Measurements from ENCODE around the gene CXCL12.

The CXCL12 gene

GRCh38 chr10:44358080-44358771 lies 26.7 kb downstream of the CXCL12 start:
- no peaks in the 10 kb centered on the region for H3K36me3 ChIP-seq (ENCODE audit: insufficient read depth)
- H3K9ac ChIP-seq = no peak overlapping the region
- H3K79me2 ChIP-seq (ENCODE audit: insufficient read depth, low read depth) = no peaks in the 10 kb centered on the region
- no peaks in the 10 kb centered on the region for H3K27me3 ChIP-seq (ENCODE audit: insufficient read depth, low read depth)
- no peak overlapping the region for H3K4me3 ChIP-seq (IDR thresholded peaks at IDR 0.05; ENCODE audit: insufficient read depth, low read depth, low read length)
- H3K4me1 ChIP-seq (ENCODE audit: low read depth, poor library complexity, severe bottlenecking) = no peaks in the 10 kb centered on the region
- H3K4me2 ChIP-seq = no peak overlapping the region
- H2AFZ ChIP-seq (ENCODE audit: low read depth) = no peak overlapping the region
- no peak for TF ChIP-seq CTCF (conservative IDR thresholded peaks at IDR 0.05; ENCODE audit: low read depth, low read length)
- H4K20me1 ChIP-seq (ENCODE audit: insufficient read depth) = no peaks in the 10 kb centered on the region
- H3K27ac ChIP-seq = no peak overlapping the region

- no peak for TF ChIP-seq CTCF (conservative IDR thresholded peaks at IDR 0.05; ENCODE audit: low read depth, low read length)
- Histone ChIP-seq H2AFZ (ENCODE audit: low read depth) (no peak overlapping the region), H3K27me3 (ENCODE audit: insufficient read depth, low read depth) (no peaks in the 10 kb centered on the region)
Observed at GRCh38 chr10:44357023-44357540, 27.8 kb downstream of the CXCL12 start.

GRCh38 chr10:44356139-44357022 lies 28.5 kb downstream of the CXCL12 start:
- H4K20me1 ChIP-seq (ENCODE audit: insufficient read depth) = no peaks in the 10 kb centered on the region
- no peak overlapping the region for H3K4me3 ChIP-seq (IDR thresholded peaks at IDR 0.05; ENCODE audit: insufficient read depth, low read depth, low read length)
- no peak for TF ChIP-seq CTCF (conservative IDR thresholded peaks at IDR 0.05; ENCODE audit: low read depth, low read length)
- H3K36me3 ChIP-seq (ENCODE audit: insufficient read depth) = no peaks in the 10 kb centered on the region
- H3K27me3 ChIP-seq (ENCODE audit: insufficient read depth, low read depth) = no peaks in the 10 kb centered on the region
- no peak overlapping the region for H2AFZ ChIP-seq (ENCODE audit: low read depth)
- no peaks in the 10 kb centered on the region for H3K79me2 ChIP-seq (ENCODE audit: insufficient read depth, low read depth)
- H3K27ac ChIP-seq = no peak overlapping the region
- no peaks in the 10 kb centered on the region for H3K4me1 ChIP-seq (ENCODE audit: low read depth, poor library complexity, severe bottlenecking)
- H3K4me2 ChIP-seq = no peak overlapping the region
- H3K9ac ChIP-seq = no peak overlapping the region

More at GRCh38 chr10:44357023-44357540, 27.8 kb downstream of the CXCL12 start:
- Histone ChIP-seq H3K4me3 (IDR thresholded peaks at IDR 0.05; ENCODE audit: insufficient read depth, low read depth, low read length) (no peak overlapping the region), H3K4me1 (ENCODE audit: low read depth, poor library complexity, severe bottlenecking) (no peaks in the 10 kb centered on the region), H3K27ac (no peak overlapping the region), H3K79me2 (ENCODE audit: insufficient read depth, low read depth) (no peaks in the 10 kb centered on the region), H3K9ac (no peak overlapping the region), H3K36me3 (ENCODE audit: insufficient read depth) (no peaks in the 10 kb centered on the region), H3K4me2 (no peak overlapping the region), H4K20me1 (ENCODE audit: insufficient read depth) (no peaks in the 10 kb centered on the region)

GRCh38 chr10:44355630-44356029 lies 29.3 kb downstream of the CXCL12 start:
- no peaks in the 10 kb centered on the region for H3K79me2 ChIP-seq (ENCODE audit: insufficient read depth, low read depth)
- no peak for TF ChIP-seq CTCF (conservative IDR thresholded peaks at IDR 0.05; ENCODE audit: low read depth, low read length)

More at GRCh38 chr10:44355630-44356029, 29.3 kb downstream of the CXCL12 start:
- Histone ChIP-seq H3K27me3 (ENCODE audit: insufficient read depth, low read depth) (no peaks in the 10 kb centered on the region), H4K20me1 (ENCODE audit: insufficient read depth) (no peaks in the 10 kb centered on the region), H3K36me3 (ENCODE audit: insufficient read depth) (no peaks in the 10 kb centered on the region), H3K4me2 (no peak overlapping the region), H2AFZ (ENCODE audit: low read depth) (no peak overlapping the region), H3K4me3 (IDR thresholded peaks at IDR 0.05; ENCODE audit: insufficient read depth, low read depth, low read length) (no peak overlapping the region), H3K9ac (no peak overlapping the region), H3K4me1 (ENCODE audit: low read depth, poor library complexity, severe bottlenecking) (no peaks in the 10 kb centered on the region), H3K27ac (no peak overlapping the region)

Measured in KMS-11 (cell line).